HTERT RPE-1 (cell line): ENCODE measurements around the gene BFSP1.

ENCODE experiments used
- in situ Hi-C: fragments of 300-500 bp; cut with MboI; formaldehyde crosslinking; loops from 4 replicates; pipeline ENCODE4 v1.14.3; 2020; ENCODE audit warnings: low sequenced_read_pairs

The BFSP1 gene

GRCh38 chr20:17468073-17468840 is 62.9 kb downstream of the BFSP1 start:
- in situ Hi-C loops, result no loop called here

GRCh38 chr20:17467120-17467655 is 64.0 kb downstream of the BFSP1 start:
- in situ Hi-C loops, result no loop called here

GRCh38 chr20:17466641-17467040 is 64.5 kb downstream of the BFSP1 start:
- in situ Hi-C loops, result no loop called here

GRCh38 chr20:17465236-17465635 is 65.9 kb downstream of the BFSP1 start:
- in situ Hi-C loops, result no loop called here

- in situ Hi-C loops, result no loop called here
These were observed 67.5 kb downstream of the BFSP1 start for GRCh38 chr20:17463711-17464110.

GRCh38 chr20:17461941-17462340 is 69.2 kb downstream of the BFSP1 start:
- in situ Hi-C loops, result no loop called here

GRCh38 chr20:17460119-17460518 is 71.1 kb downstream of the BFSP1 start:
- in situ Hi-C loops, result no loop called here

GRCh38 chr20:17457588-17458190 is 73.5 kb downstream of the BFSP1 start:
- in situ Hi-C loops, result no loop called here

- in situ Hi-C loops, result no loop called here
These were observed 74.1 kb downstream of the BFSP1 start for GRCh38 chr20:17457079-17457478.

- in situ Hi-C loops, result no loop called here
These were observed 74.9 kb downstream of the BFSP1 start for GRCh38 chr20:17456279-17456678.

- in situ Hi-C loops, result no loop called here
These were observed 77.6 kb downstream of the BFSP1 start for GRCh38 chr20:17453592-17453991.

- in situ Hi-C loops, result no loop called here
These were observed 78.7 kb downstream of the BFSP1 start for GRCh38 chr20:17452441-17452840.

GRCh38 chr20:17449031-17449430 is 82.1 kb downstream of the BFSP1 start:
- in situ Hi-C loops, result no loop called here

GRCh38 chr20:17448071-17448470 is 83.1 kb downstream of the BFSP1 start:
- in situ Hi-C loops, result no loop called here

- in situ Hi-C loops, result no loop called here
These were observed 85.0 kb downstream of the BFSP1 start for GRCh38 chr20:17446171-17446570.

- in situ Hi-C loops, result no loop called here
These were observed 85.6 kb downstream of the BFSP1 start for GRCh38 chr20:17445543-17445942.

- in situ Hi-C loops, result no loop called here
These were observed 87.1 kb downstream of the BFSP1 start for GRCh38 chr20:17444091-17444490.
